ENCODE data around the gene TNPO1.

- no peak for TF ChIP-seq HDAC2 (CRISPR knock-in tag; IDR thresholded peaks at IDR 0.05)
- TF ChIP-seq CC2D1A (CRISPR knock-in tag; IDR thresholded peaks at IDR 0.05): no peak
- TF ChIP-seq SP1 (IDR thresholded peaks at IDR 0.05): no peak
- no peak for TF ChIP-seq SP1 (CRISPR knock-in tag; IDR thresholded peaks at IDR 0.05)
- TF ChIP-seq PCBP2 (optimal IDR thresholded peaks at IDR 0.05; ENCODE audit: low read depth, low read length, poor library complexity, severe bottlenecking): no peak
- TF ChIP-seq EP300 (IDR thresholded peaks at IDR 0.05; ENCODE audit: low read depth in 2 of 2, low read length in 2 of 2): no peak
- no peak for TF ChIP-seq EP300 (CRISPR knock-in tag; IDR thresholded peaks at IDR 0.05; ENCODE audit: borderline replicate concordance)
- TF ChIP-seq SRF (IDR thresholded peaks at IDR 0.05; ENCODE audit: low read depth, low read length): no peak
- TF ChIP-seq ZNF253 (CRISPR knock-in tag; IDR thresholded peaks at IDR 0.05; ENCODE audit: borderline replicate concordance): no peak
- TF ChIP-seq, protein P1, sequence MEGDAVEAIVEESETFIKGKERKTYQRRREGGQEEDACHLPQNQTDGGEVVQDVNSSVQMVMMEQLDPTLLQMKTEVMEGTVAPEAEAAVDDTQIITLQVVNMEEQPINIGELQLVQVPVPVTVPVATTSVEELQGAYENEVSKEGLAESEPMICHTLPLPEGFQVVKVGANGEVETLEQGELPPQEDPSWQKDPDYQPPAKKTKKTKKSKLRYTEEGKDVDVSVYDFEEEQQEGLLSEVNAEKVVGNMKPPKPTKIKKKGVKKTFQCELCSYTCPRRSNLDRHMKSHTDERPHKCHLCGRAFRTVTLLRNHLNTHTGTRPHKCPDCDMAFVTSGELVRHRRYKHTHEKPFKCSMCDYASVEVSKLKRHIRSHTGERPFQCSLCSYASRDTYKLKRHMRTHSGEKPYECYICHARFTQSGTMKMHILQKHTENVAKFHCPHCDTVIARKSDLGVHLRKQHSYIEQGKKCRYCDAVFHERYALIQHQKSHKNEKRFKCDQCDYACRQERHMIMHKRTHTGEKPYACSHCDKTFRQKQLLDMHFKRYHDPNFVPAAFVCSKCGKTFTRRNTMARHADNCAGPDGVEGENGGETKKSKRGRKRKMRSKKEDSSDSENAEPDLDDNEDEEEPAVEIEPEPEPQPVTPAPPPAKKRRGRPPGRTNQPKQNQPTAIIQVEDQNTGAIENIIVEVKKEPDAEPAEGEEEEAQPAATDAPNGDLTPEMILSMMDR (CRISPR knock-in tag; IDR thresholded peaks at IDR 0.05): no peak
- TF ChIP-seq, protein P2, sequence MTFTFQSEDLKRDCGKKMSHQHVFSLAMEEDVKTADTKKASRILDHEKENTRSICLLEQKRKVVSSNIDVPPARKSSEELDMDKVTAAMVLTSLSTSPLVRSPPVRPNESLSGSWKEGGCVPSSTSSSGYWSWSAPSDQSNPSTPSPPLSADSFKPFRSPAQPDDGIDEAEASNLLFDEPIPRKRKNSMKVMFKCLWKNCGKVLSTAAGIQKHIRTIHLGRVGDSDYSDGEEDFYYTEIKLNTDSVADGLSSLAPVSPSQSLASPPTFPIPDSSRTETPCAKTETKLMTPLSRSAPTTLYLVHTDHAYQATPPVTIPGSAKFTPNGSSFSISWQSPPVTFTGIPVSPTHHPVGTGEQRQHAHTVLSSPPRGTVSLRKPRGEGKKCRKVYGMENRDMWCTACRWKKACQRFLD (CRISPR knock-in tag; IDR thresholded peaks at IDR 0.05; ENCODE audit: borderline replicate concordance): no peak
- TF ChIP-seq PATZ1 (CRISPR knock-in tag; IDR thresholded peaks at IDR 0.05): no peak
- TF ChIP-seq EZH2 (conservative IDR thresholded peaks at IDR 0.05; ENCODE audit: low read depth, low read length): no peak
- TF ChIP-seq, protein P3, sequence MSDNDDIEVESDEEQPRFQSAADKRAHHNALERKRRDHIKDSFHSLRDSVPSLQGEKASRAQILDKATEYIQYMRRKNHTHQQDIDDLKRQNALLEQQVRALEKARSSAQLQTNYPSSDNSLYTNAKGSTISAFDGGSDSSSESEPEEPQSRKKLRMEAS (IDR thresholded peaks at IDR 0.05): no peak
These were observed 27.8 kb downstream of the TNPO1 start for GRCh38 chr5:72844218-72844603.
